OCI-LY7 (cell line): ENCODE measurements around the gene IGFBP1. TPM values are rescaled to one million over a fixed set of nuclear protein-coding genes. Genes with fewer than 3 reads are reported as not detected.
"Not testable (repeated sequence)": the region's sequence is repeated elsewhere in the genome, so short reads cannot be mapped to it uniquely, and the experiment has no call there.

Experiments
- Bru-seq: library from RNA; stranded (reverse); fragments of 400-500 nt; gene quantifications from one replicate; lab custom pipeline; 2021; lab: Mats Ljungman, UMichigan
- BruChase-seq, 2 experiments: library from RNA; stranded (reverse); fragments of 400-500 nt; gene quantifications; one replicate each; lab custom pipeline; 2021; lab: Mats Ljungman, UMichigan
- BruUV-seq: library from RNA; stranded (reverse); fragments of 400-500 nt; replicated peaks from 2 replicates; lab custom pipeline; 2021; lab: Mats Ljungman, UMichigan
- CTCF ChIA-PET: fragments of 300-600 bp; sonication (Branson Sonifier 250); formaldehyde crosslinking; loops from one replicate; lab custom pipeline; 2022; ENCODE audit warnings: antibody characterized with exemption; ENCODE audit not compliant: unreplicated experiment; lab: Charles Lee
- POLR2A ChIA-PET: fragments of 300-600 bp; sonication (Branson Sonifier 250); formaldehyde crosslinking; loops from one replicate; lab custom pipeline; 2022; ENCODE audit warnings: antibody characterized with exemption; lab: Charles Lee
- DNase-seq: peaks from one replicate; pipeline ENCODE4 v3.0.0-alpha.2; 2015; ENCODE audit warnings: low spot score
- H2AFZ ChIP-seq: fragments of 200-600 bp; sonication (generic), shearing (Covaris generic); 2 replicates; pipeline ENCODE4 v1.6.1; 2014; ENCODE audit warnings: mild to moderate bottlenecking, antibody characterized with exemption, low read length, moderate library complexity
- H3K27ac ChIP-seq: fragments of 200-600 bp; sonication (generic); 2 replicates; pipeline ENCODE4 v1.5.1; 2014; ENCODE audit warnings: mixed run types, low read depth, mild to moderate bottlenecking, moderate library complexity, low read length, inconsistent platforms; ENCODE audit not compliant: poor library complexity, severe bottlenecking
- H3K36me3 ChIP-seq: fragments of 200-600 bp; sonication (generic); 2 replicates; pipeline ENCODE4 v1.6.1; 2014; ENCODE audit warnings: mild to moderate bottlenecking, antibody characterized with exemption, low read length, moderate library complexity, mixed read lengths; ENCODE audit not compliant: insufficient read depth
- H3K4me1 ChIP-seq: fragments of 200-600 bp; sonication (generic); 2 replicates; pipeline ENCODE4 v1.5.1; 2014; ENCODE audit warnings: mild to moderate bottlenecking, low read length; ENCODE audit not compliant: insufficient read depth, poor library complexity, severe bottlenecking
- H3K4me2 ChIP-seq: fragments of 200-600 bp; sonication (generic); 2 replicates; pipeline ENCODE4 v1.6.1; 2014; ENCODE audit warnings: mild to moderate bottlenecking, low read length
- H3K4me3 ChIP-seq: fragments of 200-600 bp; sonication (generic); 2 replicates; pipeline ENCODE4 v1.5.1; 2014; ENCODE audit warnings: mild to moderate bottlenecking, low read depth, low read length; ENCODE audit not compliant: poor library complexity, severe bottlenecking
- H3K79me2 ChIP-seq: fragments of 200-600 bp; sonication (generic); 2 replicates; pipeline ENCODE4 v1.6.1; 2016; ENCODE audit warnings: low read depth, mild to moderate bottlenecking, low read length, moderate library complexity, mixed read lengths; ENCODE audit not compliant: insufficient read depth
- H3K9me2 ChIP-seq: fragments of 200-600 bp; sonication (generic); 2 replicates; pipeline ENCODE4 v1.6.1; 2016; ENCODE audit warnings: mild to moderate bottlenecking, low read length, mixed read lengths; ENCODE audit not compliant: insufficient read depth
- H3K9me3 ChIP-seq: fragments of 200-600 bp; sonication (generic); 2 replicates; pipeline ENCODE4 v1.6.1; 2014; ENCODE audit warnings: mild to moderate bottlenecking, mixed run types, low read length, mixed read lengths
- H4K20me1 ChIP-seq: fragments of 200-600 bp; sonication (generic); 2 replicates; pipeline ENCODE4 v1.6.1; 2014; ENCODE audit warnings: mild to moderate bottlenecking, antibody characterized with exemption, low read length, moderate library complexity, mixed read lengths; ENCODE audit not compliant: insufficient read depth
- CTCF ChIP-seq: fragments of 200-600 bp; sonication (generic); conservative IDR thresholded peaks from 2 replicates; pipeline ENCODE4 v1.5.1; 2014; ENCODE audit warnings: mild to moderate bottlenecking, antibody characterized with exemption, low read length, moderate library complexity, mixed read lengths
- intact Hi-C: fragments of 100-400 bp; cut with micrococcal nuclease; formaldehyde crosslinking; loops from one replicate; pipeline ENCODE4 v1.10.0; 2022; ENCODE audit not compliant: unreplicated experiment
- long read RNA-seq: library from polyadenylated mRNA; stranded (forward); transcript quantifications from one replicate; pipeline ENCODE4 v2.0.0, GENCODE V29; 2022
- total RNA-seq, 2 experiments: library from RNA; depleted of rRNA in 1 of 2; stranded (reverse); fragments of >200 nt in 1 of 2; shearing (Covaris generic) in 1 of 2; gene quantifications; 2 replicates each; pipeline ENCODE4 v1.2.3, GENCODE V29; 2014 to 2022

Gene IGFBP1
- not detected in 2 replicates for total RNA-seq (2014; rRNA removed; shearing (Covaris generic))
- total RNA-seq (2022), result not detected in 2 replicates
- Bru-seq, nascent RNA, result not detected
- BruChase-seq, experiment 1, labeled RNA remaining after a 6-hour chase, result not detected
- not detected for BruChase-seq, experiment 2, labeled RNA remaining after a 2-hour chase
- long read RNA-seq, result 0 reads

- no peaks in the 10 kb centered on the region for H3K4me1 ChIP-seq
- H3K9me2 ChIP-seq, result no peaks in the 10 kb centered on the region
- H3K4me3 ChIP-seq, result no peak within 1 kb of the TSS
- no peak within 1 kb of the TSS for H2AFZ ChIP-seq
- no peaks in the 10 kb centered on the region for H3K9me3 ChIP-seq
- H3K36me3 ChIP-seq, result no peaks in the 10 kb centered on the region
- CTCF ChIA-PET, result no interaction called here
- H3K79me2 ChIP-seq, result no peaks in the 10 kb centered on the region
- intact Hi-C loops, result no loop called here
- no peak for TF ChIP-seq CTCF
- no peak within 1 kb of the TSS for H3K4me2 ChIP-seq
- no TSS peak for BruUV-seq
- DNase-seq, result no peak
- POLR2A ChIA-PET, result no interaction called here
- no peak within 1 kb of the TSS for H3K27ac ChIP-seq
- H4K20me1 ChIP-seq, result no peaks in the 10 kb centered on the region
These were observed at the start of gene IGFBP1 for GRCh38 chr7:45888185-45888992. IGFBP1 (plus strand) TSS chr7:45888488; CDS start chr7:45888653, 165 bp downstream.

DNA sequence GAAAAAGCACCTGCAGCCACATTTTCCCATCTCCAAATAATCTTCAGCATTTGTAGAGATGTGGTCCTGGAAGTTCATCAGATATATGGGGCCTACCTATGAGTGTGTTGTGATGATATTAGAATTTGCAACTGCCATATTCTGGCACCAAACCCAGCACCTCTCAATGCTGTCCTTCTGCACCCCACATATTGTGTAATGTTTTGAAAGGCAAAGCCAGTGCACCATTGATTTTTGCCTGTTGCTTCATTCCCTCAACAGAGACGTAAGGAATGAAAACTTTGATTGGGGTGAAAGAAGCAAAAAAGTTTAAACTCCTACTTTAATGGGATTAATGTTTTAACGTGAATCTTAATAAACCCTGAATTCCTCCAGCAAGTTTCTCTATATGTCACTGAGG lies 49.4 kb upstream of the IGFBP1 start:
- POLR2A ChIA-PET, result not testable (repeated sequence)

DNA sequence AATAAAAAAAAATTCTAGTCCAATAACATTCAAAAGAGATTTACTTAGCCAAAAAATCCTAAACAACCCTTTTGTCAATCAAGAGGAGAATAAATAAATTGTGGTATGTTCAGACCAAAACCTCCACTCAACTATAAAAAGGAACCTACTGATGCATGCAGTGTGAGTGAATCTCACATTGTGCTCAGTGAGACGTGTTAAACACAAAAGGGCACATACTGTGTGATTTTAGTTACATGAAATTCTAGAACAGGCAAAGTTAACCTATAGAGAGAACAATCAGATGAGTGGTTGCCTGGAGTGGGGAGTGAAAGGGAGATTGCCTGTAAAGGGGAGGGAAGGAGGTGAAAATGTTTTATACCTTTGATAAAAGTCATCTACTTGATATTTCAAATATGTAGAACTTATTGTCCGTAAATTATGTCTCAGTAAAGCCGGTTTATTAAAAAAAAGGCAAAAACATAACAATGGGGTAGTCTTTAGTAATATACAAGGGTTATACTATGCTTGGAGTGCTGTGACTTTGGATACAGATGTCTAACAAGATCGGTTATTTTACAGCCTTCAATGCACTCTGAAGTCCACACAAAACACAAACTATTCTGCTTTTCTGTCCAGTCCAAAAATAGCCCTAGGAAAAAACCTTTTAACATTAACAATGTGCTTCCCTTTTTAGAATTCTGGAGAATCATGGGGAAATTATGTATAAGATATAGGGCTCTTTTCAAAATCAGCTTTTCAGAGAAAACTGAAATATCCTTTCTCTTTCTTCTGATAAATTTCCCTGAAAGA lies 46.2 kb upstream of the IGFBP1 start:
- peak overlapping the region; percentile 92 for H2AFZ ChIP-seq
- CTCF ChIA-PET, H3K79me2 ChIP-seq, H3K9me2 ChIP-seq, H4K20me1 ChIP-seq, POLR2A ChIA-PET, H3K36me3 ChIP-seq, H3K9me3 ChIP-seq, BruUV-seq: not testable (repeated sequence)
- DNase-seq, result peak; percentile 75
- H3K27ac ChIP-seq, result peak overlapping the region; percentile 79
- peaks cover 11% of the 10 kb centered on the region for H3K4me1 ChIP-seq
- H3K4me3 ChIP-seq, result peak overlapping the region; percentile 15
- intact Hi-C loops, result loop anchor here (5.0 kb wide), 1 partner anchor 75 kb away; no protein-coding TSS in a partner anchor
- H3K4me2 ChIP-seq, result peak overlapping the region; percentile 70

More for the DNA sequence above, 49.4 kb upstream of the IGFBP1 start:
- H2AFZ ChIP-seq, H3K36me3 ChIP-seq, H3K4me3 ChIP-seq, DNase-seq, H4K20me1 ChIP-seq, H3K27ac ChIP-seq, intact Hi-C loops, H3K4me2 ChIP-seq, H3K9me3 ChIP-seq, BruUV-seq, H3K79me2 ChIP-seq, H3K9me2 ChIP-seq: not testable (repeated sequence)
- CTCF ChIA-PET, result interaction anchor here (0.6 kb wide), 1 partner anchor 490 kb away, joined by 3 read pairs; no protein-coding TSS in a partner anchor
- H3K4me1 ChIP-seq, result peaks cover 11% of the 10 kb centered on the region

GRCh38 chr7:45846536-45846935 lies 41.8 kb upstream of the IGFBP1 start:
- H3K79me2 ChIP-seq, H4K20me1 ChIP-seq, H3K27ac ChIP-seq, H3K4me1 ChIP-seq, H3K4me3 ChIP-seq, intact Hi-C loops, DNase-seq, H3K4me2 ChIP-seq, H3K9me3 ChIP-seq, CTCF ChIA-PET, H3K36me3 ChIP-seq, H3K9me2 ChIP-seq, H2AFZ ChIP-seq, BruUV-seq: not testable (repeated sequence)
- POLR2A ChIA-PET, result interaction anchor here (0.6 kb wide), 1 partner anchor 1116 kb away, joined by 3 read pairs; no protein-coding TSS in a partner anchor

GRCh38 chr7:45848734-45849133 lies 39.6 kb upstream of the IGFBP1 start:
- H3K4me1 ChIP-seq, H4K20me1 ChIP-seq, CTCF ChIA-PET, DNase-seq, H3K4me2 ChIP-seq, H3K4me3 ChIP-seq, H3K9me2 ChIP-seq, POLR2A ChIA-PET, H3K79me2 ChIP-seq, BruUV-seq, H2AFZ ChIP-seq, H3K27ac ChIP-seq, H3K36me3 ChIP-seq, intact Hi-C loops, H3K9me3 ChIP-seq: not testable (repeated sequence)
